D721Med (cell line): ENCODE data around the gene ZNF106.

Experiments used
- DNase-seq: peaks from one replicate; pipeline ENCODE4 v3.0.0; 2011; ENCODE audit warnings: low spot score; ENCODE audit not compliant: insufficient read length
- FAIRE-seq: peaks from 2 replicates; lab custom pipeline; 2011; peaks lifted over from hg19 to GRCh38; lab: Jason Lieb, UNC
- CTCF ChIP-seq: IDR thresholded peaks from 2 replicates; pipeline ENCODE4 v1.5.1; 2012; ENCODE audit warnings: mild to moderate bottlenecking, control low read depth; ENCODE audit not compliant: insufficient read depth; ENCODE audit errors: missing control alignments

The ZNF106 gene

GRCh38 chr15:42456971-42457370, 34.0 kb downstream of the ZNF106 start:
- FAIRE-seq (no peak), DNase-seq (no peak)
- TF ChIP-seq CTCF = no peak

GRCh38 chr15:42456531-42456930, 34.4 kb downstream of the ZNF106 start:
- no peak for TF ChIP-seq CTCF
- DNase-seq (no peak), FAIRE-seq (no peak)

- FAIRE-seq = no peak
- TF ChIP-seq CTCF = no peak
- DNase-seq = no peak
Measured at GRCh38 chr15:42453826-42454225, 37.1 kb downstream of the ZNF106 start.

- DNase-seq (no peak), FAIRE-seq (no peak)
- no peak for TF ChIP-seq CTCF
Measured at GRCh38 chr15:42450425-42450790, 40.5 kb downstream of the ZNF106 start.

GRCh38 chr15:42449770-42450424, 41.0 kb downstream of the ZNF106 start:
- TF ChIP-seq CTCF = no peak
- FAIRE-seq (no peak), DNase-seq (no peak)

GRCh38 chr15:42448281-42448680, 42.7 kb downstream of the ZNF106 start:
- no peak for TF ChIP-seq CTCF
- DNase-seq (no peak), FAIRE-seq (no peak)

GRCh38 chr15:42447599-42447998, 43.3 kb downstream of the ZNF106 start:
- FAIRE-seq (no peak), DNase-seq (no peak)
- no peak for TF ChIP-seq CTCF
